GM19238 (cell line): ENCODE data around the gene SGSM1.
"Not testable (repeated sequence)": the region's sequence is repeated elsewhere in the genome, so short reads cannot be mapped to it uniquely, and the experiment has no call there.

Experiments
- DNase-seq: peaks from one replicate; pipeline ENCODE4 v3.0.0; 2011; ENCODE audit warnings: low spot score; ENCODE audit not compliant: insufficient read length

Gene SGSM1

GRCh38 chr22:24837517-24837916, 31.5 kb downstream of the SGSM1 start:
- not testable (repeated sequence) for DNase-seq

GRCh38 chr22:24841261-24841660, 35.2 kb downstream of the SGSM1 start:
- DNase-seq = no peak

- no peak for DNase-seq
Measured at GRCh38 chr22:24843048-24843447, 37.0 kb downstream of the SGSM1 start.

GRCh38 chr22:24845041-24845898, 39.3 kb downstream of the SGSM1 start:
- DNase-seq = no peak

GRCh38 chr22:24847490-24847889, 41.5 kb downstream of the SGSM1 start:
- no peak for DNase-seq

- DNase-seq = no peak
Measured at GRCh38 chr22:24848559-24849168, 42.7 kb downstream of the SGSM1 start.

- DNase-seq = no peak
Measured at GRCh38 chr22:24855794-24856193, 49.8 kb downstream of the SGSM1 start.

- DNase-seq = no peak
Measured at GRCh38 chr22:24857576-24857975, 51.6 kb downstream of the SGSM1 start.

- no peak for DNase-seq
Measured at GRCh38 chr22:24859587-24859986, 53.6 kb downstream of the SGSM1 start.

GRCh38 chr22:24865508-24865907, 59.5 kb downstream of the SGSM1 start:
- DNase-seq = no peak

GRCh38 chr22:24867323-24868022, 61.5 kb downstream of the SGSM1 start:
- DNase-seq = no peak

GRCh38 chr22:24868979-24869378, 63.0 kb downstream of the SGSM1 start:
- no peak for DNase-seq

- DNase-seq = no peak
Measured at GRCh38 chr22:24871611-24872205, 65.7 kb downstream of the SGSM1 start.

GRCh38 chr22:24873226-24873625, 67.2 kb downstream of the SGSM1 start:
- no peak for DNase-seq

- no peak for DNase-seq
Measured at GRCh38 chr22:24875862-24876506, 70.0 kb downstream of the SGSM1 start.

- DNase-seq = no peak
Measured at GRCh38 chr22:24876700-24877099, 70.7 kb downstream of the SGSM1 start.

GRCh38 chr22:24878969-24879368, 73.0 kb downstream of the SGSM1 start:
- DNase-seq = no peak

GRCh38 chr22:24883432-24883831, 77.4 kb downstream of the SGSM1 start:
- no peak for DNase-seq

- DNase-seq = no peak
Measured at GRCh38 chr22:24887260-24887659, 81.2 kb downstream of the SGSM1 start.

- DNase-seq = no peak
Measured at GRCh38 chr22:24893341-24894070, 87.5 kb downstream of the SGSM1 start.
